Kidney (tissue), 14 donors: ENCODE data around the gene SP6. TPM values are rescaled to one million over a fixed set of nuclear protein-coding genes. Genes with fewer than 3 reads are reported as not detected.

Experiments
- DNase-seq, 5 donors: peaks; one replicate each; pipeline ENCODE4 v3.0.0-alpha.2; 2013 to 2020
- FAIRE-seq: peaks from 2 replicates; lab custom pipeline; 2012; peaks lifted over from hg19 to GRCh38; lab: Jason Lieb, UNC
- H3K27ac ChIP-seq, 2 donors: one replicate each; pipeline ENCODE4 v1.7.0; 2013; ENCODE audit warnings: low read depth in 2 of 2, low read length in 2 of 2, inconsistent platforms in 1 of 2
- H3K27me3 ChIP-seq: one replicate; pipeline ENCODE4 v1.7.1; 2013; ENCODE audit warnings: low read length, inconsistent platforms; ENCODE audit not compliant: control insufficient read depth, insufficient read depth
- H3K36me3 ChIP-seq, 3 donors: one replicate each; pipeline versions ENCODE4 v1.7.0 to v1.7.1; 2013; ENCODE audit warnings: low read length in 3 of 3, control low read depth in 1 of 3, inconsistent platforms in 1 of 3; ENCODE audit not compliant: insufficient read depth in 3 of 3, control insufficient read depth in 2 of 3
- H3K4me1 ChIP-seq, 3 donors: one replicate each; pipeline versions ENCODE4 v1.7.0 to v1.7.1; 2013; ENCODE audit warnings: low read length in 3 of 3, inconsistent platforms in 1 of 3, low read depth in 1 of 3; ENCODE audit not compliant: control insufficient read depth in 2 of 3, insufficient read depth in 2 of 3
- H3K4me3 ChIP-seq, 3 donors: one replicate each; pipeline versions ENCODE4 v1.7.0 to v1.8.1; 2013; ENCODE audit warnings: low read length in 3 of 3, control low read depth in 1 of 3, inconsistent platforms in 1 of 3
- H3K9ac ChIP-seq, 3 donors: one replicate each; pipeline versions ENCODE4 v1.7.0 to v1.7.1; 2013; ENCODE audit warnings: low read length in 3 of 3, control low read depth in 1 of 3, inconsistent platforms in 1 of 3
- H3K9me3 ChIP-seq, 3 donors: one replicate each; pipeline versions ENCODE4 v1.7.0 to v1.7.1; 2013; ENCODE audit warnings: low read length in 3 of 3, control low read depth in 1 of 3, inconsistent platforms in 1 of 3; ENCODE audit not compliant: control insufficient read depth in 2 of 3, insufficient read depth in 1 of 3
- CTCF ChIP-seq: IDR thresholded peaks from 3 replicates; pipeline ENCODE4 v1.5.1; 2012; ENCODE audit warnings: mild to moderate bottlenecking, moderate library complexity, borderline replicate concordance; ENCODE audit not compliant: insufficient read depth; ENCODE audit errors: extremely low read depth
- intact Hi-C: fragments of 100-400 bp; cut with DNase I; formaldehyde crosslinking; loops from one replicate; pipeline ENCODE4 v1.11.1; 2022
- polyA plus RNA-seq: library from polyadenylated mRNA; stranded (reverse); fragments of 350-450 nt; fragmentation: Illumina TruSeq; extraction: RNeasy Lipid Tissue Mini Kit (QIAGEN cat#74804); gene quantifications from one replicate; pipeline ENCODE4 v1.2.3, GENCODE V29; 2014; ENCODE audit warnings: low read depth, low replicate concordance; ENCODE audit not compliant: insufficient read depth
- total RNA-seq: library from RNA; stranded (reverse); fragmentation: NEBNext Ultra II Directional; extraction: Animal tissue kit (Norgen Biotek cat#: 25700); gene quantifications from one replicate; pipeline ENCODE4 v1.2.1, GENCODE V29; 2021
- donor health status: control.
- donor health status: control.
- donor health status: control.
- donor health status: control.
- donor health status: control.
- donor health status: DM: yes; HTN: yes; CAD: no.
- donor health status: Normal renal cell carcinoma (clear cell type).

Gene SP6
- total and polyA plus RNA-seq, 2 donors from 2014 or later = 0.86 to 2.0 TPM

DNA sequence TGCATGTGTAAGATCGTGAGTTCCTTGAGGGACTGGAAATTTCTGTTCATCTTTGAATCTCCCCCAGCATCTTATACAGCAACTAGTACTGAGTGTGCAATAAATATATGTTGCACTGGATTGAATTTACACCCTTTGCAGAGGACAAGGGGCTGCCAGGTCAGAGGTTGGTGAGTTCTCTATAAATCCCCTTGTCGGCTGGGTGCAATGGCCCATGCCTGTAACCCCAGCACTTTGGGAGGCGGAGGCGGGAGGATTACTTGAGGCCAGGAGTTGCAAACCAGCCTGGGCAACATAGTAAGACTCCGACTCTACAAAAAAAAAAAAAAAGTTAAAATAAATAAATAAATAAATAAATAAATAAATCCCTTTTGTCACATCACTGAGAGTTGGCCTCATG, 9.4 kb upstream of the SP6 start:
- H3K36me3 ChIP-seq = no peaks in the 10 kb centered on the region
- no peak overlapping the region for H3K9ac ChIP-seq
- intact Hi-C loops = no loop called here
- no peak for FAIRE-seq
- DNase-seq = peak in 4 of 5 donors; percentile 78 to 88 (median 84)
- no peaks in the 10 kb centered on the region for H3K9me3 ChIP-seq
- TF ChIP-seq CTCF = no peak
- peaks cover 0 to 3% (median 0%) of the 10 kb centered on the region in 3 donors for H3K4me1 ChIP-seq
- H3K27ac ChIP-seq = no peak overlapping the region
- H3K27me3 ChIP-seq = no peaks in the 10 kb centered on the region
- no peak overlapping the region for H3K4me3 ChIP-seq

DNA sequence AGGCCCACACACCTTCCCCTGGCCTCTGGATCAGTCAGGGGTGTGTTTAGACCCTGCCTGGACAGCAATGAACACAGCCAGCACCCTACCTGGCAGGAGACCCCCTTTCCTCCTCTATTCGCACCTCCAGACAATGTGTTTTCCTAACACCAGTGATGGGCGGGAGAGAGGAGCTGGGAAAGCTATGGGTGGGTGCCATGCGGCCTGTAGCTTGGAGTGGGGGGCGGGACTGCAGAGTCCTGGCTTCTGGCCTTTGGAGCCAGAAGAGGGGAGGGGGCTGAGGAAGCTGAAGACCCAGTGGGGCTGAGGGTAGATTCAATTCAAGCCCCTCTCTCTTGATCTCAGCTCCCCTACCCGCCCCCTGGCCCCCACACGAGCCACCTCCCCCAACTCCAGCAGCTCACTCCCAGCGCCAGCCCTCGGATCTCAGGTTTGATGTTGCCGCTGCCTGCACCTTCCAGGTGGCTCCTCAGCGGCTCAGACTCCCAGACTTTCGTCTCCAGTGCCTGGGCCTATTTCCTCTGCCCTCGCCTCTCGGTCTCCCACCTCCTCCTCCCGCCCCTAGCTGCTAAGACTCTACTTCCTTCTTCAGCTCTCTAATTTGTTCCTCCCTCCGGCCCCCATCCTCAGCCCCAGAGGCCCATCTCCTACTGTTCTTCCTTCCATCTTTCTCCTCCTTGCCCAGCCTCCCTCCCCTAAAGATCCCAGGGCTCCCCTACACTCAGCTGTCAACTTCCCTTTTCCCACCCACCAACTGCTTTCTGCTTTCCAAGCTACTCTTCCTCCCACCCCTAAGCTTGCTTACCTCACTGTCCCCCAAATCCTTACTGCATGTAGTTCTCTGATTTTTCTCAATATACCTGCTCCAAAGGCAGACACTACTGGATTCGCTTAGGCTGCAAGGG, 6.8 kb upstream of the SP6 start:
- peaks cover 20% of the 10 kb centered on the region for H3K27me3 ChIP-seq
- no peak for FAIRE-seq
- DNase-seq = no peak

DNA sequence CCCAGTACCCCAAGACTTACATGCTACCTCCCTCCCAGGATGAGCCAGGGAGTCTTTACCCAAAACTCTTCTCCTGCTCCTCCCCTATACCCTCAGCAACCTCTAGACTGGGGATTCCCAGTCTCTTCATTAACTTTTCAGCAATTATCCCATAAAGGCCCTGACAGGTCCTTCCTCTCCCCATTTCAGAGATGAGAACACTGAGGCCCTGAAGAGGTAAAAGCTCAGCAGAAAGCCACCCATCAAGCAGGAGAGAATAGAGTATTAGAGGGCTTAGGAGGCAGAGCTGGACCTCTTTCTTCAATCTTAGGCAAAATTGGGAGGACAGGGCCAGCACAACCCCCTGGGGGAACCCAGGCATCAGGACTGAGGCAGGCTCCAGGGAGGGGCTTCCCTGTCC, 5.9 kb upstream of the SP6 start:
- no peaks in the 10 kb centered on the region for H3K36me3 ChIP-seq
- no peak for TF ChIP-seq CTCF
- H3K4me3 ChIP-seq = no peak overlapping the region
- DNase-seq (no peak), FAIRE-seq (no peak)
- H3K27me3 ChIP-seq = peaks cover 29% of the 10 kb centered on the region
- intact Hi-C loops = no loop called here
- H3K27ac ChIP-seq = no peak overlapping the region
- peaks cover 0 to 3% (median 0%) of the 10 kb centered on the region in 3 donors for H3K4me1 ChIP-seq
- no peak overlapping the region for H3K9ac ChIP-seq
- no peaks in the 10 kb centered on the region for H3K9me3 ChIP-seq

More for the DNA sequence above, 6.8 kb upstream of the SP6 start:
- Histone ChIP-seq H3K9ac (no peak overlapping the region), H3K27ac (no peak overlapping the region), H3K4me1 (no peaks in the 10 kb centered on the region), H3K9me3 (no peaks in the 10 kb centered on the region), H3K36me3 (no peaks in the 10 kb centered on the region), H3K4me3 (no peak overlapping the region)
- intact Hi-C loops = no loop called here
- no peak for TF ChIP-seq CTCF
